ENCODE results near the gene NFE2L3. TPM values are rescaled to one million over a fixed set of nuclear protein-coding genes. Genes with fewer than 3 reads are reported as not detected.
A peak's percentile ranks its signal among the peaks of the same experiment; 100 is the strongest.

Gene NFE2L3
- total and polyA plus RNA-seq, 9 of the 15 experiments (the other 6 are each of a cell fraction or from before 2014, with no cell fraction given): 2.9 to 16.9 (median 12.4) TPM

DNA sequence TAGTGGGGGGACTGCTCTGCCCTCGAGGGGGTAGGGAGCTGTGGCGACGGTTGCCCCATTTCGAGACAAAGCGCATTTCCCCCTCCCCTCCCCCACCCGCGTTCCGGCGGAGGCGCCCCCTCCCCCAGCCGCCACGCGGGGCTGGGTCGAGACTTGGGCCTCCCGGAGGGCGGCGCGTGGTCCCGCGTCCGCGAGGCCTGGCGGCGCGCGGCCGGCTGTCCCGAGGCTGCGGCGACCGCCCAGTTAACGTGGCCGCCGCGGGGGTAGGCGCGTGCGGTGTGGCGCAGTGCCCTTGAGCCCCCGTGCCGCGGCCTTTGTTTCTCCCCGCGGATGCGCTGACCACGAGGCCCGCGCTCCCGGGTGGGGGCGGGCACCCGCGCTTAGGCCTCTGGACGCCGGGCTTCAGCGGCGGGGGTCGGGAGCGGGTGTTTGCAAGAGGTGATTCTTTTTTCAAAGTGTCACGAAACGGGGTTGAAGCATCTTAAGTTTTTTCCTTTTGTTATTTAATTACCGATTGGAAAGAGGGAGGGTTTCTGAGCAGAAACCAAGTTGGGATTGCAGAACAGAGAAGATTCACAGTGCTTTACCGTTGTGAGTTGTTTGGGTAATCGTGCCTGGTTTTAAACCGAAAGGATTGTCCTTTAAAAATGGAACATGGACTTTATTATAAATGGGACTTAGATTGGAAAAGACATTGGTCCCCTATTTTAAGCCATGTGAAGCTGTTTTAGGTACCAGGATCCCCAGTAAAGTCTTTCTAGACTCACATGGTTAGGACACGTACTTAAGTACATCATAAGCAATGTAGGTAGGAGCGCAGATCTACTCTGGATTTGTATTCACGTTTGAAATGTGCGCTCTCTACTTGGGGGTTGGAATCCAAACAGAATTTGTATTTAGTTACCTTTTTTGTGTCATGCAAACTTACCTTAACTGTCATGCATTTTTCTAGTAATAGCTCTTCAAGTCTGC lies 50.3 kb downstream of the NFE2L3 start (continued):
- TF ChIP-seq STAT5A (IDR thresholded peaks at IDR 0.05; ENCODE audit: borderline replicate concordance, low read length) (no peak), ELF2 (CRISPR knock-in tag; IDR thresholded peaks at IDR 0.05) (no peak), BCLAF1 (IDR thresholded peaks at IDR 0.05; ENCODE audit: borderline replicate concordance in 1 of 2, control insufficient read depth in 1 of 2, low read depth in 2 of 2, low read length in 1 of 2) (no peak), RHOXF2B (CRISPR knock-in tag; conservative IDR thresholded peaks at IDR 0.05) (no peak), CAMTA2 (CRISPR knock-in tag; conservative IDR thresholded peaks at IDR 0.05) (no peak), ZNF263 (CRISPR knock-in tag; IDR thresholded peaks at IDR 0.05; ENCODE audit: borderline replicate concordance) (no peak), SREBF1 (IDR thresholded peaks at IDR 0.05; ENCODE audit: borderline replicate concordance, low read depth, low read length) (no peak), SAFB (IDR thresholded peaks at IDR 0.05; ENCODE audit: borderline replicate concordance, low read depth, low read length) (peak; percentile 95; the same call in 1 of the 2 replicates), ZNF280B (CRISPR knock-in tag; IDR thresholded peaks at IDR 0.05) (no peak), EZH2 (IDR thresholded peaks at IDR 0.05; ENCODE audit: borderline replicate concordance, low read depth, low read length) (no peak), ZNF41 (CRISPR knock-in tag; conservative IDR thresholded peaks at IDR 0.05) (no peak), PCBP1 (IDR thresholded peaks at IDR 0.05; ENCODE audit: low read depth, low read length, poor library complexity, severe bottlenecking) (peak; percentile 16), ZBED1 (IDR thresholded peaks at IDR 0.05) (no peak), ZNF140 (CRISPR knock-in tag; IDR thresholded peaks at IDR 0.05) (no peak)
- TF ChIP-seq, protein P1, sequence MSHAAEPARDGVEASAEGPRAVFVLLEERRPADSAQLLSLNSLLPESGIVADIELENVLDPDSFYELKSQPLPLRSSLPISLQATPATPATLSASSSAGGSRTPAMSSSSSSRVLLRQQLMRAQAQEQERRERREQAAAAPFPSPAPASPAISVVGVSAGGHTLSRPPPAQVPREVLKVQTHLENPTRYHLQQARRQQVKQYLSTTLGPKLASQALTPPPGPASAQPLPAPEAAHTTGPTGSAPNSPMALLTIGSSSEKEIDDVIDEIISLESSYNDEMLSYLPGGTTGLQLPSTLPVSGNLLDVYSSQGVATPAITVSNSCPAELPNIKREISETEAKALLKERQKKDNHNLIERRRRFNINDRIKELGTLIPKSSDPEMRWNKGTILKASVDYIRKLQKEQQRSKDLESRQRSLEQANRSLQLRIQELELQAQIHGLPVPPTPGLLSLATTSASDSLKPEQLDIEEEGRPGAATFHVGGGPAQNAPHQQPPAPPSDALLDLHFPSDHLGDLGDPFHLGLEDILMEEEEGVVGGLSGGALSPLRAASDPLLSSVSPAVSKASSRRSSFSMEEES (CRISPR knock-in tag; IDR thresholded peaks at IDR 0.05): no peak
- TF ChIP-seq, protein P2, sequence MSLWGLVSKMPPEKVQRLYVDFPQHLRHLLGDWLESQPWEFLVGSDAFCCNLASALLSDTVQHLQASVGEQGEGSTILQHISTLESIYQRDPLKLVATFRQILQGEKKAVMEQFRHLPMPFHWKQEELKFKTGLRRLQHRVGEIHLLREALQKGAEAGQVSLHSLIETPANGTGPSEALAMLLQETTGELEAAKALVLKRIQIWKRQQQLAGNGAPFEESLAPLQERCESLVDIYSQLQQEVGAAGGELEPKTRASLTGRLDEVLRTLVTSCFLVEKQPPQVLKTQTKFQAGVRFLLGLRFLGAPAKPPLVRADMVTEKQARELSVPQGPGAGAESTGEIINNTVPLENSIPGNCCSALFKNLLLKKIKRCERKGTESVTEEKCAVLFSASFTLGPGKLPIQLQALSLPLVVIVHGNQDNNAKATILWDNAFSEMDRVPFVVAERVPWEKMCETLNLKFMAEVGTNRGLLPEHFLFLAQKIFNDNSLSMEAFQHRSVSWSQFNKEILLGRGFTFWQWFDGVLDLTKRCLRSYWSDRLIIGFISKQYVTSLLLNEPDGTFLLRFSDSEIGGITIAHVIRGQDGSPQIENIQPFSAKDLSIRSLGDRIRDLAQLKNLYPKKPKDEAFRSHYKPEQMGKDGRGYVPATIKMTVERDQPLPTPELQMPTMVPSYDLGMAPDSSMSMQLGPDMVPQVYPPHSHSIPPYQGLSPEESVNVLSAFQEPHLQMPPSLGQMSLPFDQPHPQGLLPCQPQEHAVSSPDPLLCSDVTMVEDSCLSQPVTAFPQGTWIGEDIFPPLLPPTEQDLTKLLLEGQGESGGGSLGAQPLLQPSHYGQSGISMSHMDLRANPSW (CRISPR knock-in tag; IDR thresholded peaks at IDR 0.05): no peak
- TF ChIP-seq, protein P3, sequence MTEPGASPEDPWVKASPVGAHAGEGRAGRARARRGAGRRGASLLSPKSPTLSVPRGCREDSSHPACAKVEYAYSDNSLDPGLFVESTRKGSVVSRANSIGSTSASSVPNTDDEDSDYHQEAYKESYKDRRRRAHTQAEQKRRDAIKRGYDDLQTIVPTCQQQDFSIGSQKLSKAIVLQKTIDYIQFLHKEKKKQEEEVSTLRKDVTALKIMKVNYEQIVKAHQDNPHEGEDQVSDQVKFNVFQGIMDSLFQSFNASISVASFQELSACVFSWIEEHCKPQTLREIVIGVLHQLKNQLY (CRISPR knock-in tag; conservative IDR thresholded peaks at IDR 0.05): no peak
